Measurements from ENCODE around the gene GKAP1.

GKAP1 gene

DNA sequence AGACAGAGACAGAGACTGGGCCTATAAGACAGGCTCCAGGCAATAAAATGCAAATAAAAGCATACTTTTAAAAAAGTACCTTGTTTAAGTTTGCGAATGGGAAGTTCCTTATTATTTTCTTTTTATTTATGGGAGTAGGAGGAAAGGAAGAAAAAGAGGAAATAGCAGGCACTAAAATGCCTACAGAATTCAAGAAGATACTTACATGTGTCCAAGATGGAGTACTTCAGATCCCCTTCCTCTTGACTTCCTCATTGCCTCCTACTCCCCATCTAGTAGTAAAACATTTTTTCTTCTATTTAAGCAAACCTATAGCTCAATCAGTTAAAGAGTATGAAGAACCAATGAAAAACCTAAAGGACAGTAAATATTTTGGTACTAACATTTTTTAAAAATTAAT is 24.8 kb downstream of the GKAP1 start:
- TF ChIP-seq CTCF (IDR thresholded peaks at IDR 0.05; ENCODE audit: low read depth, low read length) = no peak
- DNase-seq (ENCODE audit: extremely low read depth, low read depth) = no peak

DNA sequence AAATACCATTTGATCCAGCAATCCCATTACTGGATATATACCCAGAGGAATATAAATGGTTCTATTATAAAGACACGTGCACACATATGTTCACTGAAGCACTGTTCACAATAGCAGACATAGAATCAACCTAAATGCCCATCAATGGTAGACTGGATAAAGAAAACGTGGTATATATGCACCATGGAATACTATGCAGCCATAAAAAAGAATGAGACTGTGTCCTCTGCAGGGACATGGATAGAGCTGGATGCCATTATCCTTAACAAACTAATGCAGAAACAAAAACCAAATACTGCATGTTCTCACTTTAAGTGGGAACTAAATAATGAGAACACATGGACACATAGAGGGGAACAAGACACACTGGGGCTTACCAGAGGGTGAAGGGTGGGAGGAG is 39.4 kb downstream of the GKAP1 start:
- no peak for DNase-seq (ENCODE audit: extremely low read depth, low read depth)
- no peak for TF ChIP-seq CTCF (IDR thresholded peaks at IDR 0.05; ENCODE audit: low read depth, low read length)

- no peak for TF ChIP-seq CTCF (IDR thresholded peaks at IDR 0.05; ENCODE audit: low read depth, low read length)
- no peak for DNase-seq (ENCODE audit: extremely low read depth, low read depth)
These were observed 41.6 kb downstream of the GKAP1 start for GRCh38 chr9:83775932-83776331.

- no peak for DNase-seq (ENCODE audit: extremely low read depth, low read depth)
- no peak for TF ChIP-seq CTCF (IDR thresholded peaks at IDR 0.05; ENCODE audit: low read depth, low read length)
These were observed 44.7 kb downstream of the GKAP1 start for GRCh38 chr9:83772860-83773259.

- no peak for DNase-seq (ENCODE audit: extremely low read depth, low read depth)
- no peak for TF ChIP-seq CTCF (IDR thresholded peaks at IDR 0.05; ENCODE audit: low read depth, low read length)
These were observed 52.2 kb downstream of the GKAP1 start for GRCh38 chr9:83765376-83765775.

GRCh38 chr9:83754383-83754977 is 63.1 kb downstream of the GKAP1 start:
- TF ChIP-seq CTCF (IDR thresholded peaks at IDR 0.05; ENCODE audit: low read depth, low read length) = no peak
- DNase-seq (ENCODE audit: extremely low read depth, low read depth) = no peak

DNA sequence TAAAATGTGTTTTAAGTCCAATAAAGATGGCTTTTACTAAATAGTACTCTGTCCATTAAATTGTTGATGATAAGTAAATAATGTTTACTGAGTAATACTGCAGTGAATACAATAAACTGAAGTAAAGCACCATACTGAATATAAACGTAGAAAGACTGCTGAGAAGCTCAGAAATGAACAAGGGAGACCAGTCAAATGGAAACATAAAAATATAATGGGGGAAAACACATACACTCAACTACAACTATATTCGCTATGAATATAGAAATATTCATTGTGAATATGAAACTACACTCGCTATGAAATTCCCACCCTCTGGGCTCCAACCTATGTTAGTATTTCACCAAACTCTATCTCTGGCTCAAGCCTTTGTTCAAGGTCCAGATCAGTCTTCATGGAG is 67.9 kb downstream of the GKAP1 start:
- TF ChIP-seq CTCF (IDR thresholded peaks at IDR 0.05; ENCODE audit: low read depth, low read length) = no peak
- DNase-seq (ENCODE audit: extremely low read depth, low read depth) = no peak

Measured in AG09319 (cell line).